ENCODE results near the gene NPIPA8.
"Not testable (repeated sequence)": the region's sequence is repeated elsewhere in the genome, so short reads cannot be mapped to it uniquely, and the experiment has no call there.

The NPIPA8 gene

DNA sequence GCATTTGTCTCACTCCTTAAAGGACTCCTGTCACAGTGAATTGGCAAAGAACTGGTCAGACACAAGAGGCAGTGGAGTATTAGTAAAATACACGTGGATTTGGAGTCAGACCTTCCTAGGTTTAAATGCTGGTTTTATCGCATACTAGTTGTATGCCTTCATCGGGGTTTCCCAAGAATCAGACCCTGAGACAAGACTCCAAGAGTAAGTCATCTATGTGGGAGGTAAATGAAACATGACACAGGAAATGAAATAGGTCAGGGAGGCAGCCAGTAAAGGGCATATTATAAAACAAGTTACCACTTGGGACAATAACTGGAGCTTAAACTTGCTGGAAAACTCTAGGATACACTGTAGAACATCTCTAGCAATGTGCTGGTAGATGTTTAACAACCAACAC, 59.8 kb downstream of the NPIPA8 start:
- not testable (repeated sequence) for DNase-seq (ENCODE audit: low spot score)

DNA sequence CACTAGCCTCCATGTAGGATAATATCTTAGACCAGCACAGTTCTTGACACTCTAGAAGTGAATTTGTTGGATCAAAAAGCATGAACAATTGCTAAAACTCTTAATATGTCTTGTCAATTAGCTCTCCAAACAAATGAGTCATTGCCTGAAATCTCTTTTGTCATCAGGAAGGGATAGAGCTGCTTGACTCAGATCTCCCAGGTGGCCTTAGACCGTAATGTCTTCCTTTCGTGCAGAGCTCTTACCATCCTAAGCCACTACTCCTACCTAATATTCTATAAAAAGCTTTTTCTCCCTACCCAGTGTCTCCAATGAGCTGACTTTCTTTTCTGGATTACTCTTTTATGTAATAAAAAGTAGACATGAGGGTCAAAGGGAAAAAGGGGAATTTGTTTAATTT, 66.4 kb downstream of the NPIPA8 start:
- DNase-seq (ENCODE audit: low spot score), result not testable (repeated sequence)
